HCT116 (cell line): ENCODE measurements around the gene KIAA0930. TPM values are rescaled to one million over a fixed set of nuclear protein-coding genes. Genes with fewer than 3 reads are reported as not detected.

Experiments used
- ATAC-seq: fragments of 200-7000 bp; cut with Tn5 transposase; 2 replicates; pipeline ENCODE4 v1.9.1; 2020; ENCODE audit warnings: mild to moderate bottlenecking, moderate library complexity
- BruUV-seq: library from RNA; stranded (reverse); fragments of 400-500 nt; replicated peaks from 2 replicates; lab custom pipeline; 2021; lab: Mats Ljungman, UMichigan
- CTCF ChIA-PET: fragments of 300-600 bp; sonication (Branson Sonifier 250); formaldehyde crosslinking; loops from one replicate; lab custom pipeline; 2021; ENCODE audit warnings: antibody characterized with exemption; lab: Charles Lee
- POLR2A ChIA-PET: fragments of 300-600, 350-600 bp; sonication (Branson Sonifier 250); formaldehyde crosslinking; loops from one replicate; lab custom pipeline; 2021; ENCODE audit warnings: antibody characterized with exemption; lab: Charles Lee
- RAD21 ChIA-PET, 2 experiments: fragments of 300-600 bp; sonication (Branson Sonifier 250); formaldehyde crosslinking; loops; one replicate each; lab custom pipeline; 2023; ENCODE audit warnings: low total read pairs in 2 of 2; ENCODE audit not compliant: uncharacterized antibody in 2 of 2, unreplicated experiment in 2 of 2, low non-redundant PET in 1 of 2; lab: Charles Lee
- DNase-seq: peaks from one replicate; pipeline ENCODE4 v3.0.0-alpha.2; 2010; ENCODE audit warnings: low read depth, low spot score
- H2AFZ ChIP-seq: fragments of 200-600 bp; shearing (Covaris generic), sonication (generic); 2 replicates; pipeline ENCODE4 v1.6.1; 2017; ENCODE audit warnings: low read depth, mixed run types, mixed read lengths, antibody characterized with exemption, low read length; ENCODE audit not compliant: poor library complexity, severe bottlenecking
- H3K27ac ChIP-seq: 2 replicates; pipeline ENCODE4 v1.5.1; 2012; ENCODE audit warnings: low read depth, low read length
- H3K27me3 ChIP-seq: fragments of 200-600 bp; sonication (generic); 2 replicates; pipeline ENCODE4 v1.6.1; 2016; ENCODE audit warnings: mixed run types, low read length, mixed read lengths; ENCODE audit not compliant: insufficient read depth
- H3K36me3 ChIP-seq, 2 experiments: fragments of 200-500 bp in 1 of 2; fragments of 200-600 bp in 1 of 2; sonication (Bioruptor generic) in 1 of 2; sonication (generic) in 1 of 2; 2 replicates each; pipeline versions ENCODE4 v1.5.1 to v1.6.1; 2014 to 2016; ENCODE audit warnings: low read length in 2 of 2, inconsistent platforms in 1 of 2, mixed read lengths in 1 of 2, mixed run types in 1 of 2; ENCODE audit not compliant: insufficient read depth in 2 of 2, control insufficient read depth in 1 of 2
- H3K4me1 ChIP-seq, 2 experiments: fragments of 200-600 bp in 1 of 2; sonication (generic) in 1 of 2; 2 replicates each; pipeline versions ENCODE4 v1.5.1 to v1.6.1; 2012 to 2017; ENCODE audit warnings: low read length in 2 of 2, inconsistent platforms in 1 of 2, mild to moderate bottlenecking in 1 of 2, mixed read lengths in 1 of 2, mixed run types in 1 of 2, moderate library complexity in 1 of 2; ENCODE audit not compliant: insufficient read depth in 2 of 2, control insufficient read depth in 1 of 2
- H3K4me2 ChIP-seq: fragments of 200-600 bp; sonication (generic); 2 replicates; pipeline ENCODE4 v1.6.1; 2017; ENCODE audit warnings: mixed run types, low read length, mixed read lengths
- H3K4me3 ChIP-seq, 2 experiments: fragments of 200-600 bp in 1 of 2; sonication (generic) in 1 of 2; replicated peaks in 1 of 2; 2 replicates each; pipeline ENCODE4 v1.5.1; 2011 to 2016; ENCODE audit warnings: low read length in 2 of 2, control low read depth in 1 of 2, low read depth in 1 of 2, mild to moderate bottlenecking in 1 of 2, mixed read lengths in 1 of 2, mixed run types in 1 of 2
- H3K79me2 ChIP-seq: fragments of 200-600 bp; sonication (generic); 2 replicates; pipeline ENCODE4 v1.6.1; 2017; ENCODE audit warnings: mild to moderate bottlenecking, mixed run types, low read length, moderate library complexity, mixed read lengths; ENCODE audit not compliant: insufficient read depth
- H3K9ac ChIP-seq: fragments of 200-600 bp; sonication (generic); 2 replicates; pipeline ENCODE4 v1.6.1; 2016; ENCODE audit warnings: low read length, mixed read lengths
- H3K9me2 ChIP-seq: fragments of 200-600 bp; sonication (generic), shearing (Covaris generic); 2 replicates; pipeline ENCODE4 v1.6.1; 2017; ENCODE audit warnings: mixed run types, mild to moderate bottlenecking, moderate library complexity; ENCODE audit not compliant: insufficient read depth
- H3K9me3 ChIP-seq, 2 experiments: fragments of 200-500 bp in 1 of 2; fragments of 200-600 bp in 1 of 2; sonication (Bioruptor generic) in 1 of 2; sonication (generic) in 1 of 2; 2 replicates each; pipeline ENCODE4 v1.6.1; 2014 to 2017; ENCODE audit warnings: low read length in 2 of 2, mixed read lengths in 2 of 2, inconsistent platforms in 1 of 2, low read depth in 1 of 2, mild to moderate bottlenecking in 1 of 2, mixed run types in 1 of 2, moderate library complexity in 1 of 2; ENCODE audit not compliant: control insufficient read depth in 1 of 2, insufficient read depth in 1 of 2
- H4K20me1 ChIP-seq: fragments of 200-600 bp; sonication (generic), shearing (Covaris generic); 2 replicates; pipeline ENCODE4 v1.6.1; 2017; ENCODE audit warnings: mixed run types, mild to moderate bottlenecking, moderate library complexity; ENCODE audit not compliant: insufficient read depth
- CBX3 ChIP-seq: IDR thresholded peaks from 2 replicates; pipeline ENCODE4 v1.6.1; 2012; ENCODE audit warnings: low read depth
- CEBPB ChIP-seq: IDR thresholded peaks from 2 replicates; pipeline ENCODE4 v1.6.1; 2012; ENCODE audit warnings: low read depth
- EGR1 ChIP-seq: IDR thresholded peaks from 2 replicates; pipeline ENCODE4 v1.6.1; 2012; ENCODE audit warnings: low read depth
- ELF1 ChIP-seq: IDR thresholded peaks from 2 replicates; pipeline ENCODE4 v1.6.1; 2012; ENCODE audit warnings: low read depth, borderline replicate concordance
- EZH2phosphoT487 ChIP-seq: fragments of 200-600 bp; IDR thresholded peaks from 2 replicates; pipeline ENCODE4 v1.6.1; 2018; ENCODE audit warnings: antibody characterized with exemption, borderline replicate concordance
- FOSL1 ChIP-seq: IDR thresholded peaks from 2 replicates; pipeline ENCODE4 v1.6.1; 2012; ENCODE audit warnings: low read depth
- JUND ChIP-seq: IDR thresholded peaks from 2 replicates; pipeline ENCODE4 v1.6.1; 2012
- POLR2AphosphoS5 ChIP-seq: IDR thresholded peaks from 2 replicates; pipeline ENCODE4 v1.6.1; 2011; ENCODE audit warnings: mild to moderate bottlenecking, low read depth, low read length, moderate library complexity
- RAD21 ChIP-seq: IDR thresholded peaks from 2 replicates; pipeline ENCODE4 v1.6.1; 2012; ENCODE audit warnings: low read depth, mild to moderate bottlenecking
- SIN3A ChIP-seq: IDR thresholded peaks from 2 replicates; pipeline ENCODE4 v1.6.1; 2012; ENCODE audit warnings: low read depth
- SP1 ChIP-seq: IDR thresholded peaks from 2 replicates; pipeline ENCODE4 v1.6.1; 2012; ENCODE audit warnings: low read depth
- SRF ChIP-seq: IDR thresholded peaks from 2 replicates; pipeline ENCODE4 v1.6.1; 2012; ENCODE audit warnings: low read depth
- TCF7L2 ChIP-seq: IDR thresholded peaks from 2 replicates; pipeline ENCODE4 v1.7.0; 2011; ENCODE audit warnings: borderline replicate concordance, inconsistent platforms; ENCODE audit not compliant: insufficient read depth, insufficient read length; ENCODE audit errors: extremely low read depth
- YY1 ChIP-seq: IDR thresholded peaks from 2 replicates; pipeline ENCODE4 v1.6.1; 2011; ENCODE audit warnings: low read length, low read depth, moderate library complexity, mild to moderate bottlenecking; ENCODE audit not compliant: insufficient replicate concordance; ENCODE audit errors: extremely low read depth
- ZNF274 ChIP-seq: fragments of 200-500 bp; sonication (Bioruptor generic); IDR thresholded peaks from 2 replicates; pipeline ENCODE4 v1.6.1; 2014; ENCODE audit warnings: mild to moderate bottlenecking, low read depth, low read length, inconsistent platforms
- intact Hi-C: fragments of 100-400 bp; cut with micrococcal nuclease; formaldehyde crosslinking; loops from 2 replicates; pipeline ENCODE4 v1.10.0; 2022
- total RNA-seq: library from RNA; stranded (reverse); gene quantifications from one replicate; pipeline ENCODE4 v1.2.1, GENCODE V29; 2021; ENCODE audit not compliant: unreplicated experiment
- TF ChIP-seq, protein P1 (sequence below), 3 experiments: fragments of 200-600 bp in 1 of 3; sonication (generic) in 1 of 3; IDR thresholded peaks in 2 of 3; conservative IDR thresholded peaks in 1 of 3; 2 replicates each; pipeline ENCODE4 v1.5.1; 2012 to 2017; ENCODE audit warnings: low read depth in 2 of 3, low read length in 2 of 3, antibody characterized with exemption in 1 of 3, borderline replicate concordance in 1 of 3, control low read depth in 1 of 3, mild to moderate bottlenecking in 1 of 3, mixed read lengths in 1 of 3, mixed run types in 1 of 3, moderate library complexity in 1 of 3; ENCODE audit not compliant: insufficient read depth in 1 of 3

KIAA0930 gene
- total RNA-seq, 1 experiment from 2014 or later, result 60.9 TPM

DNA sequence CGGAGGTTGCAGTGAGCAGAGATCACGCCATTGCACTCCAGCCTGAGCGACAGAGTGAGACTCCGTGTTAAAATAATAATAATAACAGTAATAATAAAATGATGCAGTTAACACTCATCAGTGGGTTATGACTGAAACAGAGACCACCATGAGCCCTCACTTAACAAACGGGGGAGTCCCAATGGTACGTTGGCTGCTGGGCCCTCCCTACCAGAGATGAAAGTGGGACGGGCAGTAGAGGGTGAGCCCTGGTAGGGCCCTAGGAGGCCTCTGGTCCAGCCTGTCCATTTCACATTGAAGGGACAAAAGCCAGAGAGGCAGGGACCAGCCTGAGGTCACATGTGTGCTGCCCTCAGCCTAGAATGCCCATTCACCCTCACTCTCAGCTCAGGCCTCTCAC is 13.7 kb upstream of the KIAA0930 start:
- Histone ChIP-seq H3K79me2 (no peaks in the 10 kb centered on the region), H3K9ac (no peak overlapping the region), H3K27me3 (no peaks in the 10 kb centered on the region), H3K4me3 (no peak overlapping the region), H3K4me1 (peaks cover 0 to 8% of the 10 kb centered on the region in 2 experiments; a peak in 3 of 4 replicates), H3K4me2 (no peak overlapping the region), H4K20me1 (no peaks in the 10 kb centered on the region), H3K9me2 (no peaks in the 10 kb centered on the region), H2AFZ (no peak overlapping the region), H3K36me3 (no peaks in the 10 kb centered on the region), H3K27ac (no peak overlapping the region), H3K9me3 (no peaks in the 10 kb centered on the region)
- DNase-seq (no peak), ATAC-seq (no peak)
- ChIA-PET POLR2A (no interaction called here), RAD21 (no interaction called here), CTCF (no interaction called here)
- intact Hi-C loops, result no loop called here
- BruUV-seq, result no TSS peak
- TF ChIP-seq CBX3 (no peak), YY1 (no peak), RAD21 (no peak), FOSL1 (no peak), SP1 (no peak), ELF1 (no peak), EZH2phosphoT487 (no peak), TCF7L2 (no peak), SRF (no peak), JUND (no peak), ZNF274 (no peak), CEBPB (no peak), POLR2AphosphoS5 (no peak), SIN3A (no peak), EGR1 (no peak)
- TF ChIP-seq, protein P1, sequence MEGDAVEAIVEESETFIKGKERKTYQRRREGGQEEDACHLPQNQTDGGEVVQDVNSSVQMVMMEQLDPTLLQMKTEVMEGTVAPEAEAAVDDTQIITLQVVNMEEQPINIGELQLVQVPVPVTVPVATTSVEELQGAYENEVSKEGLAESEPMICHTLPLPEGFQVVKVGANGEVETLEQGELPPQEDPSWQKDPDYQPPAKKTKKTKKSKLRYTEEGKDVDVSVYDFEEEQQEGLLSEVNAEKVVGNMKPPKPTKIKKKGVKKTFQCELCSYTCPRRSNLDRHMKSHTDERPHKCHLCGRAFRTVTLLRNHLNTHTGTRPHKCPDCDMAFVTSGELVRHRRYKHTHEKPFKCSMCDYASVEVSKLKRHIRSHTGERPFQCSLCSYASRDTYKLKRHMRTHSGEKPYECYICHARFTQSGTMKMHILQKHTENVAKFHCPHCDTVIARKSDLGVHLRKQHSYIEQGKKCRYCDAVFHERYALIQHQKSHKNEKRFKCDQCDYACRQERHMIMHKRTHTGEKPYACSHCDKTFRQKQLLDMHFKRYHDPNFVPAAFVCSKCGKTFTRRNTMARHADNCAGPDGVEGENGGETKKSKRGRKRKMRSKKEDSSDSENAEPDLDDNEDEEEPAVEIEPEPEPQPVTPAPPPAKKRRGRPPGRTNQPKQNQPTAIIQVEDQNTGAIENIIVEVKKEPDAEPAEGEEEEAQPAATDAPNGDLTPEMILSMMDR (IDR thresholded peaks at IDR 0.05 in 2 of 3, conservative IDR thresholded peaks at IDR 0.05 in 1 of 3; ENCODE audit: borderline replicate concordance in 1 of 3, insufficient read depth in 1 of 3, low read depth in 2 of 3, low read length in 2 of 3), result no peak
